PC-9 (cell line): ENCODE measurements around the gene CAPN9. TPM values are rescaled to one million over a fixed set of nuclear protein-coding genes. Genes with fewer than 3 reads are reported as not detected.

Source experiments
- BruUV-seq: library from RNA; stranded (reverse); fragments of 400-500 nt; replicated peaks from 2 replicates; lab custom pipeline; 2021; lab: Mats Ljungman, UMichigan
- CTCF ChIA-PET: fragments of 300-600 bp; sonication (Branson Sonifier 250); formaldehyde crosslinking; loops from one replicate; lab custom pipeline; 2022; ENCODE audit warnings: antibody characterized with exemption; lab: Charles Lee
- POLR2A ChIA-PET: fragments of 300-600 bp; sonication (Branson Sonifier 250); formaldehyde crosslinking; loops from one replicate; lab custom pipeline; 2022; ENCODE audit warnings: antibody characterized with exemption; ENCODE audit not compliant: unreplicated experiment; lab: Charles Lee
- DNase-seq, 2 experiments: peaks; one replicate each; pipeline versions ENCODE4 v3.0.0 to v3.0.0-alpha.2; 2015 to 2022; ENCODE audit warnings: mixed read lengths in 1 of 2
- H2AFZ ChIP-seq: fragments of 200-600 bp; sonication (generic); 2 replicates; pipeline ENCODE4 v1.8.1; 2017; ENCODE audit warnings: antibody characterized with exemption
- H3F3A ChIP-seq: fragments of 200-600 bp; sonication (generic); 2 replicates; pipeline ENCODE4 v1.8.1; 2017; ENCODE audit warnings: antibody characterized with exemption, mild to moderate bottlenecking, low read depth; ENCODE audit not compliant: insufficient read depth
- H3K27ac ChIP-seq: fragments of 200-600 bp; sonication (generic); 2 replicates; pipeline ENCODE4 v1.6.1; 2016; ENCODE audit warnings: mixed run types
- H3K27me3 ChIP-seq: fragments of 200-600 bp; sonication (generic); 2 replicates; pipeline ENCODE4 v1.6.1; 2016; ENCODE audit warnings: low read depth, mixed run types; ENCODE audit not compliant: insufficient read depth
- H3K36me3 ChIP-seq: fragments of 200-600 bp; sonication (generic); 2 replicates; pipeline ENCODE4 v1.6.1; 2016; ENCODE audit warnings: low read depth, mixed run types
- H3K4me1 ChIP-seq: fragments of 200-600 bp; sonication (generic); replicated peaks from 2 replicates; pipeline ENCODE4 v1.6.1; 2016; ENCODE audit warnings: mixed run types; ENCODE audit not compliant: insufficient read depth
- H3K4me2 ChIP-seq: fragments of 200-600 bp; sonication (generic); 2 replicates; pipeline ENCODE4 v1.6.1; 2017; ENCODE audit warnings: mixed run types
- H3K4me3 ChIP-seq: fragments of 200-600 bp; sonication (generic); 2 replicates; pipeline ENCODE4 v1.6.1; 2016; ENCODE audit warnings: mixed run types
- H3K79me2 ChIP-seq: fragments of 200-600 bp; sonication (generic); 2 replicates; pipeline ENCODE4 v1.6.1; 2017; ENCODE audit warnings: low read depth, mixed run types
- H3K9me2 ChIP-seq: fragments of 200-600 bp; sonication (generic); 2 replicates; pipeline ENCODE4 v1.8.1; 2017; ENCODE audit warnings: mild to moderate bottlenecking; ENCODE audit not compliant: insufficient read depth
- H3K9me3 ChIP-seq: fragments of 200-600 bp; sonication (generic); 2 replicates; pipeline ENCODE4 v1.8.1; 2016; ENCODE audit warnings: low read depth; ENCODE audit not compliant: insufficient read depth
- H4K20me1 ChIP-seq: fragments of 200-600 bp; sonication (generic); 2 replicates; pipeline ENCODE4 v1.8.1; 2017; ENCODE audit not compliant: insufficient read depth
- EZH2 ChIP-seq: fragments of 200-600 bp; sonication (generic); IDR thresholded peaks from 2 replicates; pipeline ENCODE4 v1.8.0; 2017; ENCODE audit warnings: antibody characterized with exemption, low read depth
- intact Hi-C: fragments of 100-400 bp; cut with micrococcal nuclease; formaldehyde crosslinking; loops from one replicate; pipeline ENCODE4 v1.10.0; 2022; ENCODE audit not compliant: unreplicated experiment
- total RNA-seq: library from RNA; stranded (reverse); gene quantifications from 2 replicates; pipeline ENCODE4 v1.2.3, GENCODE V29; 2021
- TF ChIP-seq, protein P1 (sequence below): fragments of 200-600 bp; sonication (generic); conservative IDR thresholded peaks from 2 replicates; pipeline ENCODE4 v1.6.1; 2017; ENCODE audit warnings: mixed run types, antibody characterized with exemption, mild to moderate bottlenecking, moderate library complexity

The CAPN9 gene
- total RNA-seq, 1 experiment from 2014 or later = not detected

DNA sequence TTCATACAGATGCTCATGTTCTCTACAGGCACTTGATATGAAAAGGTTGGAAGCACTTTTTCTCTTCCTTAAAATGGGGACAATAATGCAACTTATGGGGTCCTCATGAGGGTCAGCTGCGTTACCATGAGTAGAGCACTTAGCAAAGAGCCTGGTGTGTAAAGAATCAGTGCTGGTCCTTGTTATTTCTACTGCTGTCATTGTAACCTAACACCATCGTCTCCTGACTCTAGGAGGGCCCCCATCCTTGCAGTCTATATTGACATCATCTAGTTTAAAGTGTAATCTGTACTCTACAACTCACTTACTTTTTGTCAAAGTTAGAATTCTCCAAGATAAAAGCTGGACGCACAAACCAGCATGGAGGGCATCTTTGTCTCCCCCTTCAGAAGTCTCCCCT, 2.4 kb downstream of the CAPN9 start:
- H3K9me2 ChIP-seq = no peaks in the 10 kb centered on the region
- TF ChIP-seq, protein P1, sequence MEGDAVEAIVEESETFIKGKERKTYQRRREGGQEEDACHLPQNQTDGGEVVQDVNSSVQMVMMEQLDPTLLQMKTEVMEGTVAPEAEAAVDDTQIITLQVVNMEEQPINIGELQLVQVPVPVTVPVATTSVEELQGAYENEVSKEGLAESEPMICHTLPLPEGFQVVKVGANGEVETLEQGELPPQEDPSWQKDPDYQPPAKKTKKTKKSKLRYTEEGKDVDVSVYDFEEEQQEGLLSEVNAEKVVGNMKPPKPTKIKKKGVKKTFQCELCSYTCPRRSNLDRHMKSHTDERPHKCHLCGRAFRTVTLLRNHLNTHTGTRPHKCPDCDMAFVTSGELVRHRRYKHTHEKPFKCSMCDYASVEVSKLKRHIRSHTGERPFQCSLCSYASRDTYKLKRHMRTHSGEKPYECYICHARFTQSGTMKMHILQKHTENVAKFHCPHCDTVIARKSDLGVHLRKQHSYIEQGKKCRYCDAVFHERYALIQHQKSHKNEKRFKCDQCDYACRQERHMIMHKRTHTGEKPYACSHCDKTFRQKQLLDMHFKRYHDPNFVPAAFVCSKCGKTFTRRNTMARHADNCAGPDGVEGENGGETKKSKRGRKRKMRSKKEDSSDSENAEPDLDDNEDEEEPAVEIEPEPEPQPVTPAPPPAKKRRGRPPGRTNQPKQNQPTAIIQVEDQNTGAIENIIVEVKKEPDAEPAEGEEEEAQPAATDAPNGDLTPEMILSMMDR = no peak
- no peaks in the 10 kb centered on the region for H3K27me3 ChIP-seq
- no peaks in the 10 kb centered on the region for H4K20me1 ChIP-seq
- peaks cover 40% of the 10 kb centered on the region for H3K4me1 ChIP-seq
- no peak for DNase-seq
- H3F3A ChIP-seq = 0 out of 2 replicates have a peak, but pooled peaks cover 4% of the 10 kb centered on the region
- ChIA-PET CTCF (no interaction called here), POLR2A (no interaction called here)
- intact Hi-C loops = loop anchor here (5.0 kb wide), 2 partner anchors 107 to 228 kb away; partner anchors contain the start of genes ARV1, COG2 and TTC13
- no TSS peak for BruUV-seq
- no peak overlapping the region for H3K4me2 ChIP-seq
- no peaks in the 10 kb centered on the region for H3K9me3 ChIP-seq
- H2AFZ ChIP-seq = no peak overlapping the region
- H3K36me3 ChIP-seq = no peaks in the 10 kb centered on the region
- H3K27ac ChIP-seq = no peak overlapping the region
- no peak overlapping the region for H3K4me3 ChIP-seq
- H3K79me2 ChIP-seq = no peaks in the 10 kb centered on the region

DNA sequence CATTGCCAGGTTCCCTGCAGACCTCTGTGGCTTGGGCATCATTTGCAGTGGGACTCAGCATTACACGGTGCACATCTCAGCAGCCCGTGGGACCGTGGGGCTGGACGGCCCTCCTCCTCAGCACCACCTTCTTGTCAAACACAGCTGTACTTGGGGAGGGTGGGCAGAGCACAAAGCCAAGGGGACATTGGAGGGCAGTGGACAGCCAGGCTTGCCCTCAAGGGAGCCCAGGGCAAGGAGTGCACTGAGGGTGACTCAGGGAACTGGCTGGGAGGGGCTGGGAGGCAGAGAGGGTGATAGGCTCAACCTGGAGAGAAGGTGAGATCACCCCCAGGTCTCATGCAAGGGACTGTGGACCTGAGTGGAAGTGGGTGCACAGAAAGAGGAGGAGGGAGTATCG, 3.4 kb downstream of the CAPN9 start:
- H4K20me1 ChIP-seq = no peaks in the 10 kb centered on the region
- H3K4me1 ChIP-seq = peaks cover 39% of the 10 kb centered on the region
- H3K36me3 ChIP-seq = no peaks in the 10 kb centered on the region
- H3K79me2 ChIP-seq = no peaks in the 10 kb centered on the region
- POLR2A ChIA-PET = no interaction called here
- CTCF ChIA-PET = no interaction called here
- H3F3A ChIP-seq = 0 out of 2 replicates have a peak, but pooled peaks cover 4% of the 10 kb centered on the region
- intact Hi-C loops = loop anchor here (5.0 kb wide), 2 partner anchors 108 to 227 kb away; partner anchors contain the start of genes ARV1, COG2 and TTC13
- no peaks in the 10 kb centered on the region for H3K27me3 ChIP-seq
- H3K9me3 ChIP-seq = no peaks in the 10 kb centered on the region
- no peaks in the 10 kb centered on the region for H3K9me2 ChIP-seq
- BruUV-seq = no TSS peak
- H2AFZ ChIP-seq = no peak overlapping the region
- peak overlapping the region; percentile 80 for H3K4me2 ChIP-seq
- TF ChIP-seq EZH2 = no peak
- TF ChIP-seq, protein P1 = no peak
- DNase-seq = peak; percentile 24 to 53
- H3K27ac ChIP-seq = no peak overlapping the region
- no peak overlapping the region for H3K4me3 ChIP-seq

DNA sequence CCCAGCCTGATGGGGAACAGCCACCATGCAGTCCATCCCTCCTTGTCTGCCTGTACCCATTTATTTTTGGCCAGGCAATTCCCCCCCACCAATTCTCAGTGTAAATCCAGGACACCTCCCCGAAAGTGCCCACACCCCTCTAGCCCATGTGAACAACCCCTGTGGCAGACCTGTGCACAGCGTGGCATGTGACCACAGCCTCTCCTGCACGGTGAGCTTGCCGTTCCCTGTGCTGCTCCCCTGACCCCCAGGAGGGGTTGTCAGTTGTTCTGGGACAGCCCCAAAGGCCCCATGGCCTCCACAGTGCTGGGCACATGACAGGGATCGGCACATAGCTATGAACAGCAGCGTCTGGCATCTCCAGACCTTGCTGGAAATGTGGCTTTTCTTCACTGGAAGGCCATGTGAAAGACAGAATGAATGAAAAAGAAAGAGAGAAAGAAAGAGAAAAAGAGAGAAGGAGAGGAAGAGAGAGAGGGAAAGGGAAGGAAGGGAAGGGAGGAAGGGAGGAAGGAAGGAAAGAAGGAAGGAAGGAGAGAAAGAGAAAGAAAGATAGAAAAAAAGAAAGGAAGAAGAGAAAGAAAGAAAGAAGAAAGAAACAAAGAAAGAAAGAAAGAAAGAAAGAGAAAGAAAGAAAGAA, 3.9 kb downstream of the CAPN9 start:
- BruUV-seq = no TSS peak
- no peak for TF ChIP-seq EZH2
- TF ChIP-seq, protein P1 = no peak
- peak overlapping the region; percentile 80 for H3K4me2 ChIP-seq

More for the DNA sequence above, 3.9 kb downstream of the CAPN9 start:
- Histone ChIP-seq H3K9me2 (no peaks in the 10 kb centered on the region), H3K4me3 (peak overlapping the region; percentile 30; the same call in 1 of the 2 replicates), H3K9me3 (no peaks in the 10 kb centered on the region), H3F3A (0 out of 2 replicates have a peak, but pooled peaks cover 4% of the 10 kb centered on the region), H4K20me1 (no peaks in the 10 kb centered on the region), H3K36me3 (no peaks in the 10 kb centered on the region), H2AFZ (no peak overlapping the region; the same call in 1 of the 2 replicates), H3K27me3 (no peaks in the 10 kb centered on the region), H3K79me2 (no peaks in the 10 kb centered on the region), H3K4me1 (peaks cover 39% of the 10 kb centered on the region), H3K27ac (peak overlapping the region; percentile 68)
- ChIA-PET CTCF (no interaction called here), POLR2A (no interaction called here)
- DNase-seq = no peak
- intact Hi-C loops = loop anchor here (5.0 kb wide), 2 partner anchors 109 to 226 kb away; partner anchors contain the start of genes ARV1, COG2 and TTC13
